ENCODE results near the gene ARHGAP24.

GRCh38 chr4:85675076-85676049 lies 200.4 kb downstream of the ARHGAP24 start:
- no peak for TF ChIP-seq CTCF (IDR thresholded peaks at IDR 0.05)
- TF ChIP-seq POLR2A (IDR thresholded peaks at IDR 0.05) = no peak
